Stimulated activated CD4-positive, alpha-beta T cell treated with anti-CD3 and anti-CD28 coated beads, Interleukin-2, amount 100 ng/mL, for 4 hours (primary cell): ENCODE results near the gene PTPN22.

Experiments
- DNase-seq: peaks from one replicate; pipeline ENCODE4 v3.0.0-alpha.2; 2020; ENCODE audit warnings: low read depth

The PTPN22 gene

DNA sequence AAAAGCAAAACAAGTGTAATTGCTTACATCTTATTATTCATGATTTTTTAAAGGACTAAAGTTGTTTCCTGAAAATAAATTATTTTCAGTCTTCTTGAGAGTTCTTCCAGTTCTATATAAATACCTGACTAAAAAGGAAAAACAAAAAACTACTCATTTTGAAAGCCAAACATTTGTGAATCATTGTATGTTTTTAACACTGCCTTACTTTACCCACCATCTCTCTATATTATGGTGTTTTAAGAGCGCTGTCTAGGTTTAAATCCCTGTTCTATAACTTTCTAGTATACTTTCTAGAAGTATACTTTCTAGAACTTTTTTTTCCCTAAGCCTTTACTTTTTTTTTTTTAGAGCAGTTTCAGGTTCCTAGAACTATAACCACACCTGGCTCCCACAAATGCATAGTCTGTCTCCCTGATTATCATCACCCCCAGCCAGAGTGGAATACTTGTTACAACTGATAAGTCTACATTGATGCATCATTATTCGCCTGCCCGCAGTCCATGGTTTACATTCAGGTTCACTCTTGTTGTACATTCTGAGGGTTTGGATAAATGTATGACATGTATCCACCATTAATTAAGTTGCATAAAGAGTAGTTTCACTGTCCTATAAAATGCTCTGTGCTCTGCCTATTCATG lies 69.0 kb downstream of the PTPN22 start:
- DNase-seq, result no peak

- DNase-seq, result no peak
These were observed 71.0 kb downstream of the PTPN22 start for GRCh38 chr1:113800487-113800886.

DNA sequence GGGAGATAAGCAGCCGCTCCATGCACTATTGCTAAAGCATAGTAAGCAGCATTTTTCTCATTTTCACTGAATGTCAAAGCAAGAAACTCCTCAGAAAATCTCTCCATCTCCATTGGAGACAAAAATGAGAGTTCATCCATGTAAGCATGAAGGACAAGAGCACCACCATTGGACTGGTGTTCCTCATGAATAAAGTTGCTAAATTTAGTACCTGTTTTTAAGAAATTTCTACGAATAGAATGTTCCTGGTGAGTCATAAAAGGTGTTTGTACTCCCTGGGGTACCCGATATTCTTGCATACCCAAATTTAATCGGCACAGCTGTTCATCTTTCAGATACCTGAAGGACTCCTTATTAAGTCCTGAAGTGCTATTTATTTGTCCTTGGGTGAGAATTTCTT lies 74.0 kb downstream of the PTPN22 start:
- DNase-seq, result no peak

DNA sequence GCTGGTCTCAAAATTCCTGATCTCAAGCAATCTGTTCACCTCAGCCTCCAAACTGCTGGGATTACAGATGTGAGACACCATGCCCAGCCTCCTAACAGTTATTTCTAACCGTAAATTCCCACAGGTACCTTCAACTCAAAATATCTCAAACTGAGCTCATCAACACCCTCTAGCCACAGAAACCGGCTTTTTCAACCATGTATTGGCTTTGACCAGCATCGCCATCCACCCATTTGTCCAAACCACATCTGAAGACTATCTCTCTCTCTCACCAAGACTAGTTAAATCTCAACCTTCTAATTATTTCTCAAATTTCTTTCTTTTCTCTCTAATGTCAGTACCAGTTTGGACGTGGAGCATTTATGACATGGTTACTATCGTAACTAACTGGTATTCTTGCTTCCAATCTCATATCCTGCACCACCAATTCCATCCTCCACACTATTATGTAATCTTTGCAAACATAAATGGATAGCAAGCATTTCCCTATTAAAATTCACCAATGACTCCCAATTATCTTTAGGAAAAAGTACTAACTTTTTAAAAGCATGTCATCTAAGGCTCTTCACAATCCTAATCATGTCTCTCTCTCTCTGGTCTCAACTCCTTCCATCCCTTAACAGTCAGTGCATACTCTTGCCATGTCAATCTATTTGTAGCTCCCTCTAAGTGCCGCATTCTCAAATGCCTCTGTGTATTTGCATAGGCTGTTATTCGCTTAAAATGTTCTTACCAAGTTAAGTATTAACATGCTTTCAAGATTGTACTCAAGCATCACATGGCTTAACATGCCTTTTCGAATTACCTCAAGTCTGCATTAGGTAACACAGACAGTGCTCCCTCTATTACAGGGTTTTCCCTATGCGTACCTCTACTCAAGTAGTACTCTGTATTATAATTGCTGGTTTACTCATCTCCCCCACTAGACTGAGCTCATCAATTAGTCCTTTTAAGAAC lies 77.4 kb downstream of the PTPN22 start:
- no peak for DNase-seq

DNA sequence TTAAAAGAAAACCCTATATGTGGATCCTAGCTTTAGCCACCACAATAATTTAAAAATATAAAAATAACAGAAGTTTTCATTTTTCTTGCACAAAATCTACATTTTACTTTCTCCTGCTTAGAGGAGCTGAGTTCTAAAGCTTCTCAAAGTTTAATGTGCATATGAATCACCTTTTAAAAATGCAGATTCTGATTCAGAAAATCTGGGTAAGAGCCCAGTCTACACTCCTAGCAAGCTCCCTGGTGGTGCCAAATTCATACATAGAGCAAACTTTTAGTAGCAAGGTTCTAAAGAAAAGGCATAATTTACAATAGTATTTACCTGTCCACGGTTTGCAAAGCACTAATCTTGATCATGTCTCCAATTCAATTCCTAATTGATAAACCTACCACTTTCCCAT lies 78.5 kb downstream of the PTPN22 start:
- DNase-seq, result no peak

DNA sequence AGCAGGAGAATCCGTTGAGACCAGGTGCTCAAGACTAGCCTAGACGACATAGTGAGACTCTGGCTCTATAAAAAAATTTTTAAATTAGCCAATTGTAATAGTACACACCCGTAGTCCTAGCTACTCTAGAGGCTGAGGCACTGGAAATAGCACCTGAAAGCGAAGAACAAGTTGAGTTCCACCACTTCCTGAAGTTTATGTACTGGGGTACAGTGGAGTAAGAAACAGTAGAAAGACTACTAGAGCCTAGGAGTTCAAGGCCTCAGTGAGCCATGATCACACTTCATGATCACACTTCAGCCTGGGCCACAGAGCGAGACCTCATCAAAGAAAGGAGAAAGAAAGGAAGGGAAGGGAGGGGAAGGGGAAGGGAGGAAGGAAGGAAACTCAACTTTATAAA lies 79.0 kb downstream of the PTPN22 start:
- DNase-seq, result no peak

- DNase-seq, result no peak
These were observed 82.7 kb downstream of the PTPN22 start for GRCh38 chr1:113788802-113789201.

GRCh38 chr1:113787663-113788062 lies 83.8 kb downstream of the PTPN22 start:
- DNase-seq, result no peak

DNA sequence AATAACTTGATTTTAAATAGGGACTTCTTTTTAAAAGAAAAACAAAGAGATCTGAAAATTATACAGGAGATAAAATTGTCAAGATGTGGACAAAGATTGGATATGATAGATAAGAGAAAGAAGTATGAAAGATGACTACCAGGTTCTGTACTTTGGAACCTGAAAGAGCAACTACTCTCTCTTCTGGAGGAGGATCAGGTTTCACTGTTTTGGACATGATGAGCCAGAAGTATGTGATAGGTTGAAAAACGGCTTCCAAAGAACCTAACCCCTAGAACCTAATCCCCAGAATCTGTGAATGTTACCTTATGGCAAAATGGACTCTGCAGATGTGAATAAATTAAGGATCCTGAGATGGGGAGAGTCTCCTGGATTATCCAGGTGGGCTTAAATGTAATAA lies 85.4 kb downstream of the PTPN22 start:
- DNase-seq, result no peak

DNA sequence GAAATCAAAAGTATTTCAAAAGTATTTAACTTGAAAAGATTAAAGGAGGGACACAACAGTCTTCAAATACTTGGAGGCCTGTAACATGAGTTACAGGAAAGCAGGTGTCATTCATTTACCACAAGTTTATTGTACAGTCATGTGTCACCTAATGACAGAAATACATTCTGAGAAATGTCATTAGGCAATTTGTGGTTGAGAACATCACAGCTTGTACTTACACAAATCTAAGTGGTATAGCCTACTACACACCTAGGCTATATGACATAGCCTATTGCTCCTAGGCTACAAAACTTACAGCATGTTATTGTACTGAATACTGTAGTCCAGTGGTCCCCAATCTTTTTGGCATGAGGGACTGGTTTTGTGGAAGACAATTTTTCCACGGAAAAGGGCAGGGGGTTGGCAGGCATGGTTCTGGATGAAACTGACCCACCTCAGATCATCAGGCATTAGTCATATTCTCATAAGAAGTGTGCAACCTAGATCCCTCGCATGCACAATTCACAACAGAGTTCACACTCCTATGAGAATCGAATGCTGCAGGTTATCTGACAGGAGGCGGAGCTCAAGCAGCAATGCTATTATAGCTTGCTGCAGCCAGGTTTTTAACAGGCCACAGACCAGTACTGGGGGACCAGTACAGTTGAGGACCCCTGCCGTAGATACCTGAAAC lies 87.3 kb downstream of the PTPN22 start:
- DNase-seq, result no peak

- DNase-seq, result peak; percentile 26
These were observed 88.0 kb downstream of the PTPN22 start for GRCh38 chr1:113783254-113784103.

DNA sequence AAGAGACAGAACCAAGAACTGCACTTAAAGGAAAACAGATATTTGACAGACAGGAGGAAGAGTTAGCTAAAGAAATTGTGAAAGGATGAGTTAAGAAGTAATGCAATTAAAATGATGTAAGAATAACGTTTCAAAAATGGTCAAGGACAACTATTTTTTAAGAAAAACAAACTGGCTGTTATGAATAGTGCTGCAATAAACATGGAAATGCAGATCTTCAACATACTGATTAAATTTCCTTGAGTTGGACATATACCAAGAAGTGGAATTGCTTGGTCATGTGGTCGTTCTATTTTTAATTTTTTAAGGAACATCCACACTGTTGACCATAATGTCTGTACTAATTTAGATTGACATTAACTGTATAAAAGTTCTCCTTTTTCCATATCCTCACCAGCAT lies 89.1 kb downstream of the PTPN22 start:
- DNase-seq, result no peak

- DNase-seq, result no peak
These were observed 91.0 kb downstream of the PTPN22 start for GRCh38 chr1:113780374-113781146.

GRCh38 chr1:113779542-113779941 lies 92.0 kb downstream of the PTPN22 start:
- DNase-seq, result no peak

DNA sequence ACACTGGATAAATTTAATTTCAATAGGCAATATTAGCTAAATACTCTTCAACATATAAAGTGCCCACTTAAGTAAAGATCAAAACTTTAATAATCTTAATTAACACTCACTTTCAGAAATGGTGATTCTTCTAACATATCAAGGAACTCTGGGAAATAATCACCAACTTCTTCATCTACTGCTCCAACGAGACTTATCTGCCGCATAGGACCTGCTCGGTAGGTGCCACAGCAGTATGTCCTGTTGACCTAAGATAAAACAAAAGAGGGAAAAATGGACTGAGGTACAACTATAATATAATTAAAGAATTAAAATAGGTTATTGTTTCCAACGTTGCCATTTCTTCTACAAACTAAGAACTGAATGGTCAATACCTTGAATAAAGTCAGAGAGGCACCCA lies 94.0 kb downstream of the PTPN22 start:
- no peak for DNase-seq

DNA sequence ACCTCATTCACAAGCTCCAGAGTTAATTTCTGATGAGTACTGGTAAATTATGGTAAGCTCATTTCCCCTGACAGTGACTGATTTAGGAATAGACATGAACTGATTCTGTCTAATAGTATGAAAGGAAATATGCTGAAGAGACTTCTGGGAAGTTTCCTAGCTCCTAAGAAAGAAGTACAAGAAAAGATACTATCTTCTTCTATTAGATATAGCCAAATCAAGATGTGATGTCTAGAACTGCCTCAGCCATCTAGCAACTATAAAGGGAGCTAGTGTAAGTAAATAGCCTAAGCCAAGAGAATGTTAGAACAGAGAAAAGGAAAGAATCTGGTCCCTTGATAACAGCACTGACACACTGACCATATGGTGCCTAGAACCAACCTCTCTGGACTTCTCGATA lies 101.5 kb downstream of the PTPN22 start:
- no peak for DNase-seq

- DNase-seq, result no peak
These were observed 101.9 kb downstream of the PTPN22 start for GRCh38 chr1:113769601-113769970.

DNA sequence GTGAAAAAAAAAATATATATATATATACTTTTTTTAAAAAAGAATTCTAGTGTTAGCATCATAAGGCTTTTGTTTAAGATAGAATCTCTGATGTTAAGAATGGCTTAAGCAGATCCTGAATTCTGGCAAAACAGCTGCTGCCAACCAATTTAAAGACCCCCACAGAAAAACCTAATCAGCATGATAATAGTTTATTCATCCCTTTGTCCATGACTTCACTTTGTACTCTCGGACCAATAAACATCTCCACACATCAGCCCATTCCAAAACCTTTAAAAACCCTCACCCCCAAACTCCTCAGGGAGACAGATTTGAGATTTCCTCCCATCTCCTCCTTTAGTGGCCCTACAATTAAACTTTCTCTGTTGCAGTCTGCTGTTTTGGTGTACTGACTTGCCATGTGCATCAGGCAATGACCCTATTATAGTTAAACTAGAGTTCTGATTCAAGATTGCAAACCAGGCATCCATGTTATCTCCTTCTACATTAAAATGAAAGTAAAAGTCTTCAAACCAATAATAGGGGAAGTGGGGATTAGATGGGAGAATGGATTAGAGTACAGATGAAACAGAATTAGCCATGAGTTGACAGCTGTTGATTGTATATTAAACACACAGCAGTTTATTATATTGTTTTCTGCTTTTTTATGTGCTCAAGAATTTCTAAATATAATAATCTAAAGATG lies 102.5 kb downstream of the PTPN22 start:
- DNase-seq, result no peak

DNA sequence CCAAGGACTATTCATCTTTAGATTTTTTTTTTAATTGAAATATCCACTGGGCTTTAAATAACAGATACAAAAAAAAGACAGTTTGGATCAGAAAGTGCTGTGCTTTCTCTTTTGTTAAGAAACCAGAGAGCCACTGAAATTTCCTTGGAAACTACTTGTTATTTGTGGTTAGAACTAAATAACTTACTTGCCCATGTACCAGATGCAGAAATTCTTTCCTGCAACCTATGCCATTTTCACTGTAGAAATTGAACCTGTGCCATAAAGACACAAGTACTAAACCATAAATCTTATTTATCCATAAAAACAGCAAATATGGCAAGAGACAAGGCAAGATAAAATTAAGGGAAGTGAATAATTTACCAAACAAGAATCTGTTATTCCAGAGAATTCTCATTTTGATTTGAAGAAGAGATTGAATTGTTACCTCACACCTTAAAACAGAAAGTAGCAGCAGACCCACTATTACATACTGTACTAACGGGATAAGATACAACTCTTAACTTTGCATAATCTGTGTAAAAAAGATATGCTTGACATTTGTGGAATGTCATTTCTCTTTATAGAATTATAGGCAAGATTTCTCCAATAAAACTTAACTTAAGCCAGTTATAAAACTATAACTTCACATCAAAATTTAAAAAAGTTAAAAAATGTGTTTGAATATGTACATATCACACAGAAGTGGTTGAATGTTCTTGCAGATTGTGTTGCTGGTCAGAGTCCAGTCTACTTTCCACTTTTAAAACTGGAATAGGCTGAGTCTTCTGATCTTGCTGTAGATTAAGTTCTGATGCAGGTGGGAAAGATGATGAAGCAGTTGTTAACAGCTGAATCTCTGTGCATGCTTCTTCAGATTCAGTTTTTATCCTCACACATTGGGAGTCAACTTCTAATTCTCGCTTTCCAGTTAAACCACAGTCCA lies 105.9 kb downstream of the PTPN22 start:
- no peak for DNase-seq
